GM23338 (cell line): Measurements from ENCODE around the gene C17orf50. TPM values are rescaled to one million over a fixed set of nuclear protein-coding genes. Genes with fewer than 3 reads are reported as not detected.

Experiments
- ATAC-seq: fragments of 200-7000 bp; cut with Tn5 transposase; 3 replicates; pipeline ENCODE4 v1.9.1; 2020
- DNase-seq: peaks from one replicate; pipeline ENCODE4 v3.0.0-alpha.2; 2015; ENCODE audit warnings: low spot score
- H2AFZ ChIP-seq: fragments of 200-600 bp; sonication (generic); 2 replicates; pipeline ENCODE4 v1.8.0; 2016; ENCODE audit warnings: antibody characterized with exemption, mild to moderate bottlenecking, moderate library complexity
- H3F3A ChIP-seq: fragments of 200-600 bp; sonication (generic); replicated peaks from 2 replicates; pipeline ENCODE4 v1.8.0; 2017; ENCODE audit warnings: antibody characterized with exemption, mixed run types, low read depth
- H3K27ac ChIP-seq: fragments of 200-600 bp; sonication (generic); 2 replicates; pipeline ENCODE4 v1.6.1; 2016; ENCODE audit warnings: low read depth
- H3K27me3 ChIP-seq: fragments of 200-600 bp; sonication (generic); 2 replicates; pipeline ENCODE4 v1.8.0; 2016; ENCODE audit warnings: mild to moderate bottlenecking, mixed run types, moderate library complexity; ENCODE audit not compliant: insufficient read depth
- H3K36me3 ChIP-seq: fragments of 200-600 bp; sonication (generic); 2 replicates; pipeline ENCODE4 v1.8.0; 2016; ENCODE audit warnings: mild to moderate bottlenecking; ENCODE audit not compliant: insufficient read depth
- H3K4me1 ChIP-seq: fragments of 200-600 bp; sonication (generic); 2 replicates; pipeline ENCODE4 v1.8.0; 2016; ENCODE audit warnings: mild to moderate bottlenecking, moderate library complexity; ENCODE audit not compliant: insufficient read depth
- H3K4me2 ChIP-seq: fragments of 200-600 bp; sonication (generic); 2 replicates; pipeline ENCODE4 v1.7.1; 2017; ENCODE audit warnings: mixed run types
- H3K4me3 ChIP-seq: fragments of 200-600 bp; sonication (generic); 2 replicates; pipeline ENCODE4 v1.6.1; 2016; ENCODE audit warnings: mixed run types
- H3K79me2 ChIP-seq: fragments of 200-600 bp; sonication (generic); replicated peaks from 2 replicates; pipeline ENCODE4 v1.8.0; 2017; ENCODE audit warnings: mild to moderate bottlenecking; ENCODE audit not compliant: insufficient read depth
- H3K9me2 ChIP-seq: fragments of 200-600 bp; sonication (generic); 2 replicates; pipeline ENCODE4 v1.8.0; 2017; ENCODE audit not compliant: insufficient read depth
- H4K20me1 ChIP-seq: fragments of 200-600 bp; sonication (generic); replicated peaks from 2 replicates; pipeline ENCODE4 v1.8.0; 2017; ENCODE audit warnings: mild to moderate bottlenecking; ENCODE audit not compliant: insufficient read depth
- H3K27ac Mint-ChIP-seq: 2 replicates; pipeline ENCODE4 v1.8.0; 2020; ENCODE audit warnings: inconsistent platforms, mild to moderate bottlenecking, moderate library complexity, mixed read lengths
- H3K27me3 Mint-ChIP-seq: 3 replicates; pipeline ENCODE4 v1.8.0; 2022; ENCODE audit warnings: low read depth, mild to moderate bottlenecking, moderate library complexity, mixed read lengths, inconsistent platforms; ENCODE audit not compliant: insufficient read depth, poor library complexity
- H3K36me3 Mint-ChIP-seq: 3 replicates; pipeline ENCODE4 v1.8.0; 2021; ENCODE audit warnings: low read depth, mild to moderate bottlenecking, inconsistent platforms, moderate library complexity, mixed read lengths
- H3K4me1 Mint-ChIP-seq: 3 replicates; pipeline ENCODE4 v1.8.0; 2020; ENCODE audit warnings: mild to moderate bottlenecking, inconsistent platforms, mixed read lengths
- H3K4me3 Mint-ChIP-seq: 3 replicates; pipeline ENCODE4 v1.8.0; 2021; ENCODE audit warnings: moderate library complexity, mild to moderate bottlenecking, inconsistent platforms, mixed read lengths
- H3K9me3 Mint-ChIP-seq: 3 replicates; pipeline ENCODE4 v1.8.0; 2020; ENCODE audit warnings: moderate library complexity, mild to moderate bottlenecking, inconsistent platforms, mixed read lengths
- CREB1 ChIP-seq: fragments of 250-450 bp; sonication (Bioruptor Pico); IDR thresholded peaks from 2 replicates; pipeline ENCODE4 v1.5.0; 2020; ENCODE audit warnings: low read depth, mild to moderate bottlenecking, moderate library complexity
- CTCF ChIP-seq, 2 experiments: fragments of 200-600 bp in 1 of 2; sonication (generic) in 1 of 2; conservative IDR thresholded peaks; 2 replicates each; pipeline versions ENCODE4 v1.5.1 to v1.6.1; 2016 to 2017; ENCODE audit warnings: antibody characterized with exemption in 2 of 2, low read depth in 2 of 2, mild to moderate bottlenecking in 2 of 2, moderate library complexity in 1 of 2
- EZH2 ChIP-seq: fragments of 200-600 bp; sonication (generic); IDR thresholded peaks from one replicate; pipeline ENCODE4 v1.8.0; 2017; ENCODE audit warnings: antibody characterized with exemption, mild to moderate bottlenecking, low read depth; ENCODE audit not compliant: unreplicated experiment
- EZH2phosphoT487 ChIP-seq: fragments of 200-600 bp; sonication (generic); IDR thresholded peaks from one replicate; pipeline ENCODE4 v1.8.1; 2018; ENCODE audit warnings: antibody characterized with exemption; ENCODE audit not compliant: unreplicated experiment
- JUNB ChIP-seq: IDR thresholded peaks from one replicate; pipeline ENCODE4 v1.6.1; 2016; ENCODE audit warnings: antibody characterized with exemption; ENCODE audit not compliant: unreplicated experiment
- NANOG ChIP-seq: IDR thresholded peaks from 2 replicates; pipeline ENCODE4 v1.6.1; 2016; ENCODE audit warnings: antibody characterized with exemption, borderline replicate concordance
- STAT1 ChIP-seq: IDR thresholded peaks from one replicate; pipeline ENCODE4 v1.6.1; 2016; ENCODE audit warnings: antibody characterized with exemption; ENCODE audit not compliant: unreplicated experiment
- ZNF114 ChIP-seq: fragments of 250-450 bp; sonication (Bioruptor Pico); IDR thresholded peaks from 2 replicates; pipeline ENCODE4 v1.5.0; 2020; ENCODE audit warnings: mild to moderate bottlenecking, moderate library complexity
- ZNF331 ChIP-seq: fragments of 250-450 bp; sonication (Bioruptor Pico); IDR thresholded peaks from 2 replicates; pipeline ENCODE4 v1.5.0; 2020; ENCODE audit warnings: low read depth, mild to moderate bottlenecking, moderate library complexity
- polyA plus RNA-seq: library from polyadenylated mRNA; unstranded; fragments of >200 nt; fragmentation: Nextera tagmentation; extraction: Ambion mirVana; gene quantifications from 2 replicates; pipeline ENCODE4 v1.2.1, GENCODE V29; 2016
- total RNA-seq: library from RNA; depleted of rRNA; stranded (reverse); fragments of >200 nt; shearing (Covaris generic); gene quantifications from 2 replicates; pipeline ENCODE4 v1.2.3, GENCODE V29; 2014
- TF ChIP-seq, protein P1 (sequence below): IDR thresholded peaks from 2 replicates; pipeline ENCODE4 v1.6.1; 2016; ENCODE audit warnings: antibody characterized with exemption
- TF ChIP-seq, protein P2 (sequence below): IDR thresholded peaks from one replicate; pipeline ENCODE4 v1.6.1; 2018; ENCODE audit warnings: antibody characterized with exemption; ENCODE audit not compliant: unreplicated experiment

Gene C17orf50
- total and polyA plus RNA-seq, 2 experiments from 2014 or later: 0.74 to 1.6 TPM

- Histone ChIP-seq H3K36me3 (no peaks in the 10 kb centered on the region), H2AFZ (peak overlapping the region; percentile 97), H4K20me1 (no peaks in the 10 kb centered on the region), H3K4me1 (peaks cover 13% of the 10 kb centered on the region), H3K4me2 (no peak overlapping the region), H3K9me2 (no peaks in the 10 kb centered on the region), H3K27me3 (no peaks in the 10 kb centered on the region), H3F3A (no peaks in the 10 kb centered on the region), H3K27ac (no peak overlapping the region), H3K79me2 (no peaks in the 10 kb centered on the region), H3K4me3 (no peak overlapping the region)
- DNase-seq (no peak), ATAC-seq (no peak)
- TF ChIP-seq CREB1 (CRISPR knock-in tag) (no peak), NANOG (no peak), STAT1 (no peak), JUNB (no peak), EZH2 (no peak), ZNF114 (CRISPR knock-in tag) (no peak), EZH2phosphoT487 (no peak), ZNF331 (CRISPR knock-in tag) (no peak), CTCF (conservative IDR thresholded peaks at IDR 0.05; ENCODE audit: low read depth in 2 of 2) (no peak)
- TF ChIP-seq, protein P1, sequence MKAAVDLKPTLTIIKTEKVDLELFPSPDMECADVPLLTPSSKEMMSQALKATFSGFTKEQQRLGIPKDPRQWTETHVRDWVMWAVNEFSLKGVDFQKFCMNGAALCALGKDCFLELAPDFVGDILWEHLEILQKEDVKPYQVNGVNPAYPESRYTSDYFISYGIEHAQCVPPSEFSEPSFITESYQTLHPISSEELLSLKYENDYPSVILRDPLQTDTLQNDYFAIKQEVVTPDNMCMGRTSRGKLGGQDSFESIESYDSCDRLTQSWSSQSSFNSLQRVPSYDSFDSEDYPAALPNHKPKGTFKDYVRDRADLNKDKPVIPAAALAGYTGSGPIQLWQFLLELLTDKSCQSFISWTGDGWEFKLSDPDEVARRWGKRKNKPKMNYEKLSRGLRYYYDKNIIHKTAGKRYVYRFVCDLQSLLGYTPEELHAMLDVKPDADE: no peak
- TF ChIP-seq, protein P2, sequence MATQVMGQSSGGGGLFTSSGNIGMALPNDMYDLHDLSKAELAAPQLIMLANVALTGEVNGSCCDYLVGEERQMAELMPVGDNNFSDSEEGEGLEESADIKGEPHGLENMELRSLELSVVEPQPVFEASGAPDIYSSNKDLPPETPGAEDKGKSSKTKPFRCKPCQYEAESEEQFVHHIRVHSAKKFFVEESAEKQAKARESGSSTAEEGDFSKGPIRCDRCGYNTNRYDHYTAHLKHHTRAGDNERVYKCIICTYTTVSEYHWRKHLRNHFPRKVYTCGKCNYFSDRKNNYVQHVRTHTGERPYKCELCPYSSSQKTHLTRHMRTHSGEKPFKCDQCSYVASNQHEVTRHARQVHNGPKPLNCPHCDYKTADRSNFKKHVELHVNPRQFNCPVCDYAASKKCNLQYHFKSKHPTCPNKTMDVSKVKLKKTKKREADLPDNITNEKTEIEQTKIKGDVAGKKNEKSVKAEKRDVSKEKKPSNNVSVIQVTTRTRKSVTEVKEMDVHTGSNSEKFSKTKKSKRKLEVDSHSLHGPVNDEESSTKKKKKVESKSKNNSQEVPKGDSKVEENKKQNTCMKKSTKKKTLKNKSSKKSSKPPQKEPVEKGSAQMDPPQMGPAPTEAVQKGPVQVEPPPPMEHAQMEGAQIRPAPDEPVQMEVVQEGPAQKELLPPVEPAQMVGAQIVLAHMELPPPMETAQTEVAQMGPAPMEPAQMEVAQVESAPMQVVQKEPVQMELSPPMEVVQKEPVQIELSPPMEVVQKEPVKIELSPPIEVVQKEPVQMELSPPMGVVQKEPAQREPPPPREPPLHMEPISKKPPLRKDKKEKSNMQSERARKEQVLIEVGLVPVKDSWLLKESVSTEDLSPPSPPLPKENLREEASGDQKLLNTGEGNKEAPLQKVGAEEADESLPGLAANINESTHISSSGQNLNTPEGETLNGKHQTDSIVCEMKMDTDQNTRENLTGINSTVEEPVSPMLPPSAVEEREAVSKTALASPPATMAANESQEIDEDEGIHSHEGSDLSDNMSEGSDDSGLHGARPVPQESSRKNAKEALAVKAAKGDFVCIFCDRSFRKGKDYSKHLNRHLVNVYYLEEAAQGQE: no peak
- Mint-ChIP-seq H3K27me3 (no peaks in the 10 kb centered on the region), H3K27ac (no peak overlapping the region), H3K9me3 (no peaks in the 10 kb centered on the region), H3K4me3 (no peak overlapping the region), H3K4me1 (peaks cover 34% of the 10 kb centered on the region), H3K36me3 (no peaks in the 10 kb centered on the region)
These were observed 14.4 kb downstream of the C17orf50 start for GRCh38 chr17:35775039-35775438.
